NCI-H1105 (cell line): Measurements from ENCODE around the gene CYB5R4.
"Not testable (repeated sequence)": the region's sequence is repeated elsewhere in the genome, so short reads cannot be mapped to it uniquely, and the experiment has no call there.

ENCODE experiments used
- DNase-seq: peaks from one replicate; lab custom pipeline; 2025; lab: John Stamatoyannopoulos, UW

CYB5R4 gene

DNA sequence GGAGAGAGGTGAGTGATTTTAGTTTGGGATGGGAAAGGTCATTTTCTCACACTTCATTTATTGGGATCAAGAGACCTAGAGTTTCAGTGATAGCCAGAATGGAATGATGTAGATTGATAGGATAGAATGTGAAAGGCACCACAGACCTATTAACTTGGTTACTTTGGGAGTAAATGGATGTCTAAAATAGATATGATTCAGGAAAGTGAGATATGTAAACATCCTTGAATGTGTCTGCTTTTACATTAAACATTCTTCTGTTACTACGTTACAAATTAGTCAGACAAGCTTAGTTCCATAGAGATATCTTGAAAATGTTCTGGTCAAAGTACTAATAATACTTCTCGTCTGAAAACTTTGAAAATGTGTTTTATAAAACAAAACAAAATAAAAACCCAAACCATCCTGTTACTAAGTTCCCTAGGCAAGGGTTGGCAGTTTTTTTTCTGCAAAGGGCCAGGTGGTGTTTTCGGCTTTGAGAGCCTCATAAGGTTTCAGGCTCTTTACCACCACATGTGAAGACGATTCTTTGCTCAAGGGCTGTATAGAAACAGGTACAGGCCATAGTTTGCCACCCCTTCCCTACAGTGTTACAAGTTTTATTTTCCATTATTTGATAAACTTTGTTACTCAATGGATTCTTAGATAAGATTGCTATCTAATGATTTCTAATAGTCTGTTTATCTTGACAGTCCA, 3.4 kb downstream of the CYB5R4 start:
- no peak for DNase-seq

DNA sequence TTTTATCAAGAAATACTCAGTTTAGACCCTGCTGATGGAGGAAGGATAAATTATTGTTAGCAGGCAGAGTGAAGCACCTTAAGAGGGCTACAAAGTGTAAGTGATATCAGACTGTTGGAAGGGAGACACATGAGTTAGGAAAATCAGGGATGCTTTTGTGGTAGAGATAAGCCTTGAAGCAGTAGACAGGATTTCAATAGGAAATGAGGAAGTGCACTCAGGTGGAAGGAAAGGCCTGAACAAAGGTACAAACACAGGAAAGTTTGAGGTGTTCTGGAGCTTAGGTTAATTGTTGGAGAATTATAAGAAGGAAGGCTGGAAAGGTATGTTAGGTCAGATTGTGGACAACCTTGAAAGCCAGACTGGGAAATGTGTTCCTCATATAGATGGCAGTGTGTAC, 7.6 kb downstream of the CYB5R4 start:
- no peak for DNase-seq

DNA sequence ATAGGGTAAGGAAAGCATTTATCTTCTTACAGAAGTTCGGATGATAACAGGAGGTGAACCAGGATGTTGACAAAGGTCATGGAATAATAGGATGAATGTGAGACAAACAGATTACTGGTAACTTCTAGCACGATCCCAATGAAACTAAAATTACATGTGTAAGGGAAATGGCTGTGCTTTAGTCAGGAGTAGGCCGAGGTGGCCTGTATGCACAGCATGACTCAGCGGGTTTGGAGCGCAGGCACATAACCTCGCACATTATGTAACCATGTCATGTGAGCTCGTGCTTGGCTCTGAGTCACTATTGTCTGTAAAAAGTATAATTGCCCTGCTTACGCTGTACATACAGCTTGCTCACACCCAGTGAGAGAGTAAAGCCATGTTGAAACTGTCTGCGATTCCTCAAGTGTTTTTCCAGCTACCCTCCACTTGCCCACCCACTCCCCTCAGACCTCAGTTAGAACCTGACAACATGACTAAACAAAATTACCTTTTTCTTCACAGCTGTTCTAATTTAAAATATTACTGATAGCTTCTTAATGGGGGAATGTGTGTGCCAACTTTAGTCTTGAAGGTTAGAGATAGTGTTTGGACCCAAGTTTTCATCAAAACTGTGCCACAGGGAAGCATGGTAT, 8.2 kb downstream of the CYB5R4 start:
- DNase-seq = no peak

DNA sequence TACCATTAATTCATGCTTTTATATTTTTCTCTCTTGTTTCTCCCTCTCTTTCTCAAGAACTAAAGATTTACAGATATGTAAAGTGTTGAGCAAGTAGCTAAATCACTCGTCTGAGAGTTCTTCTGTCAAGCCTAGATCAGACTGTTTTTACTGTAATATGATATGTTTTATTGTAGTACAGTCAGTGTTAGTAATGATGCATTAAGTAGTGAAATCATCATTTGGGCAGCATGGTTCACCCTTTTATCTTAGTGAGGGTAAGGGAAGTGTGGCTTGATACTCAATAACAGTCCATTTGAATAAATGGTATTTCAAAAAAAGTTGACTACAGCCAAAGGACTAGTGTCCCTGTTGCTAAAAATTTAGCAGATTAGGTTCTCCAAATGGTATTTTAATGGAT, 9.2 kb downstream of the CYB5R4 start:
- no peak for DNase-seq

DNA sequence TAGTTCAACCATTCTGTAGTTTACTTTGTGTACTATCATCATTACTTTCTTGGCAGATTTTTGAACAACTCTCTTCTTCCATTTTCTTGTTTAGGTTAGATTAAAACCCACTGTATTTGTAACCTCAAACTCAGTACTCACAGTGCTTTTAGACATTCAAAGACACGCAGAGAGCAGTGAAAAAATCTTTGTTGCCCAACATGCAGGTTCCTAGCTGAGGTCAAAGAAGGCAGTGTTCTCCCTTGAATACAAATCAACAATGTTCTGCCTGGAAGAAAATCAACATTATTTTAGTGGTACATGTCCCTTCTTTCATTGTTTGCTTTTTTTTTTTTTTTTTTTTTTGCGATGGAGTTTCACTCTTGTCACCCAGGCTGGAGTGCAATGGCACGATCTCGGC, 11.2 kb downstream of the CYB5R4 start:
- no peak for DNase-seq

DNA sequence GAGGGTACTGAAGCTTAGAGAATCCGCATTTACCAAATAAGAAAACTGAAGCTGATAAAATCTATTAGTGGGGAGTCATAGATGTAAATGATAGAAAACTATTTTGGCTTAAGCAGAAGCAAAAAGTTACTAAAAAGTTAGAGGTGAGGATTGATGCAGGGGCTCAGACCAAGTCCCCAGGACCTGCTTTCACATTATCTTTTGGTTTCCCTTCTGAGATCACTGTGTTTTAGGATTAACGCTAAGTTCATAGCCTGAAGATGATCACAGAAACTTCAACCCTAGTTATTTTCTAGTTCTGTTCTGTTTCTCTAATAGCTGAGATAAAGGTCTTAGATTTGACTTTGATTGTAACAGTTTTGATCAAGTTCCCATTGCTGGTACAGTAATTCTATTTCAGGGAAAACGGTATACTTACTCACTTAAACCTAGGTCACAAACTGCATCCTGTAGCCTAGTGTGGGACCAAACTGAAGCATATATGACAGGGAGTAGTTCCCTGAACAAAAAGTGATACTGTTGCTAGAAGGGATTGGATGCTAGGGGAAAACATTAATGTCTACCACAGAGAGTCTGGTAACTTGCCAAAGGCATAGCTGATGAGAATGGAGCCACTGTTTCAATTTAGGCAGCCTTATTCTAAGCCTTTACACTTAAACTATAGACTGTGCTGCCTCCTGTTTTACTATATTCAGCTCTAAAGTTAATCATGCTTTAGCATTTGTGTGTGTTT, 13.1 kb downstream of the CYB5R4 start:
- no peak for DNase-seq

DNA sequence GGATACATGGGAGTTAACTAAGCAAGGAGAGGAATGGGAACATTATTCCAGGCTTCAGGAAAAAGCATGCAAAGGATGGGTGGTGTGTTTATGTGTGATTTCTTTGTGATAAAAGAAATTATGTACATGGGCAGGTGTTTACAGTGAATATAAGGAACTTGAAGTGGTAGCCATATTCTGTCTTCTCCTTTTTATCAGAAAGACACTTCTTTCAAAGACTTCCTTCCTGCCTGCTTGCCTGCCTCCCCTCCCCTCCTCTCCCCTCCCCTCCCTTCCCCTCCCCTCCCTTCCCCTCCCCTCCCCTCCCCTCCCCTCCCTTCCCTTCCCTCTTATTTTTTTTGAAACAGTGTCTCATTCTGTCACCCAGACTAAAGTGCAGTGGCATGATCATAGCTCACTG, 14.4 kb downstream of the CYB5R4 start:
- DNase-seq = no peak

DNA sequence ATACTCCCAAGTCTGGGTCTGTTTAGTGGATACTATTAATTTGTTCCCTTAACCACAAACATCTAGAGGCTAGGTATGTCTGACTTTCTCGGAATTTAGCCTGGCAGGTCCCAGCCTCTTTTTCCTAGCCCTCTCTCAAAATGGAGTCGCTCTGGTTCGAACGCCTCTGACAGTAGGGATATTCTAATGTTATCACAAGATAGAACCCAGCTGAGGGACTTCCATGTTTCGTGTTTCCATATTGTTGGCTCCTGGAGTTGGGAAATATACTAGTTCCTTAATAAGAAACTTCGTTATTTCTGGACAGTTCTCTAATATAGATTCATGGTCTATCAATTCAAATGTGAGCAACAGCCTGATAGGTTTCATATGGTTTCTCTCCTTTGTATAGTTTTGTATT, 16.4 kb downstream of the CYB5R4 start:
- DNase-seq = no peak

DNA sequence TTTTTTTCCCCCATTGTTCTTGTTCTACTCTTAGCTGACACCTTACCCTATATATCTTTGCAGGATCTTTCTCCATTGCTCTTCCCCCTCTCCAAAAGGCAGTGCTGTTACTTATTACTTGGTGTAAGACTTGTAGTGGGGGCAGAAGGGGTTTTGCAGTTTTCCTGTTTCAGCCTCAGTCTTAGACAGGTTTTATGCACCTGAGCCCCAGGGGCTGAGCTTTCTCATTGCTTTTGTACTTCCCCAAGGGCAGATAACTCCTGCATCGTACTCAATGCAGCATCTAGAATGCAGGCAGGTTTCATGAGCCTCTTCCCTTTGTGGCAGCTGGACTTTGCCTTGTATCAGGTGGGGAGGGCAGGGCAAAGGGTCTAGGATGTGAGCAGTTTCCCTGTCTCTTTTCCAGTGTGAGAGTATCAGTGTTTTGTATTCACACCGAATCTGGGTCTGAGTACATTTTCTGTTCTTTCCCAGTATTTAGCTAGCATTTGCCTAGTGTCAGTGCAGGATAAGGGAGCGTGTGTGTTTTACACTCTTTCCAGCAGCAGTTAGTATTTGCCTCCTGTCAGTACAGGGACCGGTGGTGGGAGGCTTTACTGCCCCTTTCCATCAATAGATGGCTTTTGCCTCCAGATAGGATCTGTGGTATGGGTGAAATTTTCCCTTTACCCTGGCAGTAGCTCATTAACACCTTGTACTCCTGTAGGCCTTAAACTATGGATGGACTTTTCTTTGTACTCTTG, 19.6 kb downstream of the CYB5R4 start:
- DNase-seq = no peak

DNA sequence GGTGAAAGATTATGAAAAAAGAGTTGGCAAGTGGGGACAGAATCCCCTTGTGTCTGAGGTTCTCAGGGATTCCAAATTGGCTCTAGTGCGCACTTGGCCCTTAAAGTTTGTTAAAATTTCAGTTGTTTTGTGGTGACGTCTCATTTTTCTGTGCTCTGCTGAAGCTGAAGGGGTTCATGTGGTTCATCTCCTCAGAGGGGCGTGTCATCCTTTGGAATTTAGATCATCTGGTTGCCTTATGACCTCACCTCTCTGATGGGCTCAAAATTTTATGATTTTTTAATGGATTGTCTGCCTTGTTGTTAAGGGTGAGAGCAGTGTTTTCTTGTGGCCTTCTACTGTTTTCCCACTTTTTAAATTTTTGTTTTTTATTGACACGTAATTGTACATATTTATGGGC, 20.3 kb downstream of the CYB5R4 start:
- no peak for DNase-seq

DNA sequence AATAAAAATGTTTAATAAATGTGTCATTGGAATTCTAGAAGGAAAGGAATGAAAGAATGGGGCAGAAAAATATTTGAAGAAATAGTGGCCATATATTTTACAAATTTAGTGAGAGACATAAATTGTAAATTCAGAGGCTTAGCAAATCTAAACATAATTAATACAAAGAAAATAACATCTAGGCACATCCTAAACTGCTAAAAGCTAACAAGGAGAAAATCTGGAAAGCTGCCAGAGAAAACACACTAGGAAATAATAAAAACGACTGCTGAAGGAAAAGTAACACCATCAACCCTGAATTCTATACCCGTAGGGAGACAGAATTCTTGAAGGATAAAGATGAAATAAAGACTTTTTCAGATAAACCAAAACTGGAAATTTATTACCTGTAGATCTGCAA, 23.8 kb downstream of the CYB5R4 start:
- DNase-seq = peak; percentile 33

DNA sequence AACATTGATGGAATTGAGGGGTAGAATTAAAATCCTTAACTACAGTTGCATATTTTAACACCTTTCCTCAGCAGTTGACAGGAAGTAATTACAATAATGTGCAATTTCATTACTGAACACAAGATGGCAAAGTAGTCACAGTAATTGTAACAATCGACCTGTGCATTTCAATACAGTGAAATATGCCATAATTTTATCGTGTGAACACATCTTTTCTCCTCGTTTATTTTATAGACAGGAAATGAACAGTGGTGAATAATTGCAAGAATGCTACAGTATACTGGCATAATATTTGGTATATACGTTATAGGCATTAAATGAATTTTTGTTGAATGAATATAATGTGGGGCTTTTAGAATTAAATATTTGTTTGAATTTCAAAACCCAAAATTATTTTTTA, 25.0 kb downstream of the CYB5R4 start:
- peak; percentile 30 for DNase-seq

DNA sequence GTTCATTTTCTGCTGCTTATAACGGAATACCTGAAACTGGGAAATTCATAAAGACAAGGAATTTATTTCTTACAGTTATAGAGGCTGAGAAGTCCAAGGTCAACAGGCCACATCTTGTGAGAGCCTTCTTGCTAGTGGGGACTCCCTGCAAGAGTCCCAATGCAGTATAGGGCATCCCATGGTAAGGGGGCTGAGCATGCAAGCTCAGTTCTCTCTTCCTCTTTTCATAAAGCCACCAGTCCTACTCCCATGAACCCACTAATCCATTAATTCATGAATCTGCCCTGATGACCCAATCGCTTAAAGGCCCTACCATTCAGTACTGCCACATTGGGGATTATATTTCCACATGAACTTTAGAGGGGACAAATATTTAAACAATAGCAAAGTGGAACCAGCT, 26.5 kb downstream of the CYB5R4 start:
- no peak for DNase-seq

DNA sequence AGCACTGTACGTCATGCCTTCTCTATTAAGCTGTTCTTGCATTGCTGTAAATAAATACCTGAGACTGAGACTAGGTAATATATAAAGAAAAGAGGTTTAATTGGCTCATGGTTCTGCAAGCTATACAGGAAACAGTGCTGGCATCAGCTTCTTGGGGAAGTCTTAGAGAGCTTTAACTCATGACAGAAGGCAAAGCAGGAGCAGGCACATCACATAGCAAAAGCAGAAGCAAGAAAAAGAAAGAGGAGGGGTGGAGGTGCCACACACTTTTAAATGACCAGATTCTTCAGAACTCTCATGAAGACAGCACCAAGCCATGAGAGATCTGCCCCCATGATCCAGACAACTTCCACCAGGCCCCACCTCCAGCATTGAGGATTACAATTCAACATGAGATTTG, 30.1 kb downstream of the CYB5R4 start:
- no peak for DNase-seq

DNA sequence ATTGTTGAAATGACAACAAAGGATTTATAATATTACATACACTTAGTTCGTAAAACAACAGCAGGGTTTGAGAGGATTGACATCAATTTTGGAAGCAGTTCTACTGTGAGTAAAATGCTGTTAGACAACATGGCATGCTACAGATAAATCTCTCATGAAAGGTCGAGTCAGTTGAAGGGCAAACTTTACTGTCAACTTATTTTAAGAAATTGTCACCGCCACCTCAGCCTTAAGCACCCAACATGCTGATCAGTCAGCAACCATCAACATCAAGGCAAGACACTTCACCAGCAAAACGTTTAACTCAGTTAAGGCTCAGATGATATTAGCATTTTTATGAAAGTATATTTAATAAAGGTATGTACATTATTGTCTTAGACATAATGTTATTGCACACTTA, 31.0 kb downstream of the CYB5R4 start:
- DNase-seq = no peak

DNA sequence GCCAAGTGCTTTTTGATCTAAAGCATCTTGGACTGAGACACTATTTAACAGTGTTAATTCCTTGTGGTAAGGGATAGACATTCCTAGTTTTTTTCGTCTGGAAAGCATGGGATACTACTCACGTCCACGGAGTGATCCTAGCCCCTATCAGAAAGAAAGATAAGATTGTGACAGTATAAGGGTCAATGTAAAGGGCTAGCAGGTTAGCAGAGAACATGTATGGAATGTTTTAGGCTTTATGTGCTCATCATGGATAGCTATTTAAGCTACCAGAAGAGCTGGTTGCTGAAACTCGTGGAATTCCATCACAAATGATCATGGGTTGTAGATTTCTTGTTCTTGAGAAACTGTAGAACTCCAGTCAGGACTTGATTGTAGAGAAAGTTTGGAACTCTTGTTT, 32.1 kb downstream of the CYB5R4 start:
- no peak for DNase-seq

DNA sequence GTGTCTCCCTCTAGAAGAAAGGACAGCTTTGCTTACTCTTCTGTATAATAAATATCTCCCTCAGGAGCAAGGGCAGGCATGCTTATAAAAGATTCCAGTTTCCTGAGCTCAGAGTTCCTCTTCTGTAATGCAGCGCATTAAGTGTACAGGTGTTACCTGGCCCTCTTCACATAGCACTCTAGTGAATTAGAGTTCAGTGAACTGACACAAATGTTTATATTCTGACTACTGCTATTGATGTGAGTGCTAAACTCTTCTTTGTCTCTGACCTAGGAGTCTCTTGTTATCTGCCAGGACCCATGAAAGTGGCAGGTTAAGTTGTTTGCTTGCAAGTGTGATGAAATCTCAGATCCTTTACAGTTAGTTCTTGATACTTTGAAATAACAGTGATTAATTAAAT, 33.5 kb downstream of the CYB5R4 start:
- no peak for DNase-seq

DNA sequence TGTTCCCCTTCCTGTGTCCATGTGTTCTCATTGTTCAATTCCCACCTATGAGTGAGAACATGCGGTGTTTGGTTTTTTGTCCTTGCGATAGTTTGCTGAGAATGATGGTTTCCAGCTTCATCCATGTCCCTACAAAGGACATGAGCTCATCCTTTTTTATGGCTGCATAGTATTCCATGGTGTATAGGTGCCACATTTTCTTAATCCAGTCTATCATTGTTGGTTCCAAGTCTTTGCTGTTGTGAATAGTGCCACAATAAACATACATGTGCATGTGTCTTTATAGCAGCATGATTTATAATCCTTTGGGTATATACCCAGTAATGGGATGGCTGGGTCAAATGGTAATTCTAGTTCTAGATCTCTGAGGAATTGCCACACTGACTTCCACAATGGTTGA, 37.6 kb downstream of the CYB5R4 start:
- not testable (repeated sequence) for DNase-seq

DNA sequence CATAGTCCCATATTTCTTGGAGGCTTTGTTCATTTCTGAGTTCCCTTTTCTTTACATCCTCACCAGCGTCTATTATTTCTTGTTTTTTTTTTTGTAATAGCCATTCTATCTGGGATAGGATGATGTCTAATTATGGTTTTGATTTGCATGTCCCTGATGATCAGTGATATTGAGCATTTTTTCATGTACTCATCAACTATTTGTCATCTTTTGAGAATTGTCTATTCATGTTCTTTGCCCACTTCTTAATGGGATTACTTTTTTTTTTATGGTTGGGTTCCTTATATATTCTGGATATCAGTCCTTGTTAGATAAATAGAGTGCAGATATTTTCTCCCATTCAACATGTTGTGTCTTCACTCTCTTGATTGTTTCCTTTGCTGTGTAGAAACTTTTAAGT, 42.1 kb downstream of the CYB5R4 start:
- DNase-seq = no peak

DNA sequence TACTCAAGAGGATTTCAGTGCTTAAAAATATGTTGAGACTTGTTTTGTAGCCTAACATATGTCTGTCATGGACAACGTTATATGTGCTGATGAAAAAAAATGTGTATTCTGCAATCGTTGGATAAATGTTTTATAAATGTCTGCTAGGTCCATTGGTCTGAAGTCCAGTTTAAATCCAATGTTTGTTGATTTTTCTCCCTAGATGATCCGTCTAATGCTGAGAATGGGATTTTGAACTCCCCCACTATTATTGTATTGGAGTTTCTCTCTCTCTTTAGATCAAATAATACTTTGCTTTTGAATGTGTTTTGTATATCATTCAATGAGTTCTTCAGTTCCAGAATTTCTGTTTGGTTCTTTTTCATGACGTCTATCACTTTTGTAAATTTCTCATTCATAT, 44.9 kb downstream of the CYB5R4 start:
- no peak for DNase-seq

DNA sequence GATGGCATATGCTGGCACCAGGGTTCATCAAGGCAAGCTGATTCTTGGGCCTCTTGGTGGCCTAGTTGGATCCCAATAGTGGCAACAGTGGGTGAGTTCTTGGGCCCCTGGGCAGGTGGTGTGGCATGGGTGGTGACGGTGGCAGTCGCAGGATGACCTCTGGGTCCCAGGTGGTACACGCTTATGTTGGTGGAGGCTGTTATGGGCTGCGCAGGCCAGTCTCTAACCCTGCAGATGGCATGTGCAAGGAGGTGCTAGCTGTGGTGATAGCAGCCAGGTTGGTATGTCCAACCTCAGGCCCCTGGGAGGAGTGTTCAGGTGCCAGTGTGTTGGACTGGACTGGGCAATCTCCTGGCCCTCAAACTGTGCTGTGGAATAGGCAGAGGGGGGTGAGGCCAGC, 46.2 kb downstream of the CYB5R4 start:
- no peak for DNase-seq

DNA sequence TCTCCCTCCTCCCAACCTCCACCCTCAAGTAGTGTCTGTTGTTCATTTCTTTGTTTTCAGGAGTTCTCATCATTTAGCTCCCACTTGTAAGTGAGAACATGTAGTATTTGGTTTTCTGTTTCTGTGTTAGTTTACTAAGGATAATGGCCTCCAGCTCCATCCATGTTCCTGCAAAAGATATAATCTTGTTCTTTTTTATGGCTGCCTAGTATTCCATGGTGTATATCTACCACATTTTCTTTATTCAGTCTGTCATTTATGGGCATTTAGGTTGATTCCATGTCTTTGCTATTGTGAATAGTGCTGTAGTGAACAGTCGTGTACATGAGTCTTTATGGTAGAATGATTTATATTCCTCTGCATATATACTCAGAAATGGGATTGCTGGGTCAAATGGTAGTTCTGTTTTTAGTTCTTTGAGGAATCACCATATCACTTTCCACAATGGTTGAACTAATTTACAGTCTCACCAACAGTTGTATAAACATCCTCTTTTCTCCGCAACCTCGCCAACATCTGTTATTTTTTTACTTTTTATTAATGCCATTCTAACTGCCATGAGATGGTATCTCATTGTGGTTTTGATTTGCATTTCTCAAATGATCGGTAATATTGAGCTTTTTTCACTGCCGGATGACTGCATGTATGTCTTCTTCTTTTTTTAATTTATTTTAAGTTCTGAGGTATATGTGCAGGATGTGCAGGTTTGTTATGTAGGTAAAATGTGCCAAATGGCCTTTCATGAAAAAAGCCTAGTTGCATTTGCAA, 48.3 kb downstream of the CYB5R4 start:
- DNase-seq = not testable (repeated sequence)
